A375 (cell line): ENCODE results near the gene SGCG. TPM values are rescaled to one million over a fixed set of nuclear protein-coding genes. Genes with fewer than 3 reads are reported as not detected.

Source experiments
- small RNA-seq: library from RNA; depleted of rRNA; stranded (forward); fragments of <200 nt; gene quantifications from one replicate; pipeline ENCODE3, GENCODE V24; 2014
- total RNA-seq: library from RNA; depleted of rRNA; stranded (reverse); fragments of >200 nt; shearing (Covaris generic); gene quantifications from 2 replicates; pipeline ENCODE4 v1.2.3, GENCODE V29; 2014; rRNA removed

The SGCG gene, protein sequence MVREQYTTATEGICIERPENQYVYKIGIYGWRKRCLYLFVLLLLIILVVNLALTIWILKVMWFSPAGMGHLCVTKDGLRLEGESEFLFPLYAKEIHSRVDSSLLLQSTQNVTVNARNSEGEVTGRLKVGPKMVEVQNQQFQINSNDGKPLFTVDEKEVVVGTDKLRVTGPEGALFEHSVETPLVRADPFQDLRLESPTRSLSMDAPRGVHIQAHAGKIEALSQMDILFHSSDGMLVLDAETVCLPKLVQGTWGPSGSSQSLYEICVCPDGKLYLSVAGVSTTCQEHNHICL
- total RNA-seq = 0.79 and 2.2 TPM in 2 replicates

DNA sequence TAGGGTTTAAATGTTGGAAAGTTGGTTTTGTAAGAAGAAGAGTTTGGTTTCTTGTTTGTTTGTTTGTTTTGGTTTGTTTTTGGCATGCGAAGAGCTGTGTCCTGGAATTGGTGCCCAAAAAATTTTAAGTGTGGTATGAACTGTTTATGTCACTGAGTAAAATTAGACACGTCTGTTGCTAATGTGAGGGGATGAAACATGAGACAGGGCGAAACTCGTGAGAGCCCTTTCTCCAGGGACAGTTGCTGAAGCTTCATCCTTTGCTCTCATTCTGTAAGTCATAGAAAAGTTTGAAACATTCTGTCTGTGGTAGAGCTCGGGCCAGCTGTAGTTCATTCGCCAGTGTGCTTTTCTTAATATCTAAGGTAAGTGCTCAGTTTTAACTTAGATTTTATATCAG lies at the start of gene SGCG:
Gene SGCG (plus strand): TSS at position 269 of the 400 bp plus-strand sequence. CDS start 22,716 bp downstream, outside the sequence.

Small RNAs within 50 kb of the gene (small RNA-seq; reads per million reads assigned to genes)
- gene RNU6-58P = not detected
- gene RNY3P4 = not detected
